ENCODE measurements around the gene KCNQ1.

DNA sequence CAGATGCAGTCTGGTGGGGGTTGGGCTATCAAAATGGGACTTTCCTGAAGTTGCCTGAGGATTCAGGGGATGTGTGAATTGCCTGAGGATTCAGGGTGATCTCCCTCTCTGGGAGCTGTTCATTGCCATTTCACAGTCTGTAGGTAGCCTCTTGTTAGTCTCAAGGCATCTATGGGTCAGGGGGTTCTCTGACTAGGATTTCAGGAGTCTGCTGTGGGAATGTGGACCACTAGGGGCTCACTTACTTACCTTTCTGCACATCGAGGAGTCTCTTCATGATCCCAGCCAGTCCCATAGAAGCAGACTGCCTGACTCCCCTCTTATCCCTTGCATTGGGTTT, 200.9 kb downstream of the KCNQ1 start:
- TF ChIP-seq POLR2AphosphoS5 (IDR thresholded peaks at IDR 0.05; ENCODE audit: low read depth, low read length) (no peak), JUND (IDR thresholded peaks at IDR 0.05) (no peak), SMC3 (IDR thresholded peaks at IDR 0.05; ENCODE audit: low read depth, low read length) (no peak)
- TF ChIP-seq, protein P1, sequence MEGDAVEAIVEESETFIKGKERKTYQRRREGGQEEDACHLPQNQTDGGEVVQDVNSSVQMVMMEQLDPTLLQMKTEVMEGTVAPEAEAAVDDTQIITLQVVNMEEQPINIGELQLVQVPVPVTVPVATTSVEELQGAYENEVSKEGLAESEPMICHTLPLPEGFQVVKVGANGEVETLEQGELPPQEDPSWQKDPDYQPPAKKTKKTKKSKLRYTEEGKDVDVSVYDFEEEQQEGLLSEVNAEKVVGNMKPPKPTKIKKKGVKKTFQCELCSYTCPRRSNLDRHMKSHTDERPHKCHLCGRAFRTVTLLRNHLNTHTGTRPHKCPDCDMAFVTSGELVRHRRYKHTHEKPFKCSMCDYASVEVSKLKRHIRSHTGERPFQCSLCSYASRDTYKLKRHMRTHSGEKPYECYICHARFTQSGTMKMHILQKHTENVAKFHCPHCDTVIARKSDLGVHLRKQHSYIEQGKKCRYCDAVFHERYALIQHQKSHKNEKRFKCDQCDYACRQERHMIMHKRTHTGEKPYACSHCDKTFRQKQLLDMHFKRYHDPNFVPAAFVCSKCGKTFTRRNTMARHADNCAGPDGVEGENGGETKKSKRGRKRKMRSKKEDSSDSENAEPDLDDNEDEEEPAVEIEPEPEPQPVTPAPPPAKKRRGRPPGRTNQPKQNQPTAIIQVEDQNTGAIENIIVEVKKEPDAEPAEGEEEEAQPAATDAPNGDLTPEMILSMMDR (IDR thresholded peaks at IDR 0.05) = no peak
- TF ChIP-seq, protein P2, sequence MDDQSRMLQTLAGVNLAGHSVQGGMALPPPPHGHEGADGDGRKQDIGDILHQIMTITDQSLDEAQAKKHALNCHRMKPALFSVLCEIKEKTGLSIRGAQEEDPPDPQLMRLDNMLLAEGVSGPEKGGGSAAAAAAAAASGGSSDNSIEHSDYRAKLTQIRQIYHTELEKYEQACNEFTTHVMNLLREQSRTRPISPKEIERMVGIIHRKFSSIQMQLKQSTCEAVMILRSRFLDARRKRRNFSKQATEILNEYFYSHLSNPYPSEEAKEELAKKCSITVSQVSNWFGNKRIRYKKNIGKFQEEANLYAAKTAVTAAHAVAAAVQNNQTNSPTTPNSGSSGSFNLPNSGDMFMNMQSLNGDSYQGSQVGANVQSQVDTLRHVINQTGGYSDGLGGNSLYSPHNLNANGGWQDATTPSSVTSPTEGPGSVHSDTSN (IDR thresholded peaks at IDR 0.05) = no peak

All from SK-N-SH (cell line).